ENCODE data around the gene DYNC2H1.

GRCh38 chr11:103228807-103229206 is 119.6 kb downstream of the DYNC2H1 start:
- TF ChIP-seq, protein P1, sequence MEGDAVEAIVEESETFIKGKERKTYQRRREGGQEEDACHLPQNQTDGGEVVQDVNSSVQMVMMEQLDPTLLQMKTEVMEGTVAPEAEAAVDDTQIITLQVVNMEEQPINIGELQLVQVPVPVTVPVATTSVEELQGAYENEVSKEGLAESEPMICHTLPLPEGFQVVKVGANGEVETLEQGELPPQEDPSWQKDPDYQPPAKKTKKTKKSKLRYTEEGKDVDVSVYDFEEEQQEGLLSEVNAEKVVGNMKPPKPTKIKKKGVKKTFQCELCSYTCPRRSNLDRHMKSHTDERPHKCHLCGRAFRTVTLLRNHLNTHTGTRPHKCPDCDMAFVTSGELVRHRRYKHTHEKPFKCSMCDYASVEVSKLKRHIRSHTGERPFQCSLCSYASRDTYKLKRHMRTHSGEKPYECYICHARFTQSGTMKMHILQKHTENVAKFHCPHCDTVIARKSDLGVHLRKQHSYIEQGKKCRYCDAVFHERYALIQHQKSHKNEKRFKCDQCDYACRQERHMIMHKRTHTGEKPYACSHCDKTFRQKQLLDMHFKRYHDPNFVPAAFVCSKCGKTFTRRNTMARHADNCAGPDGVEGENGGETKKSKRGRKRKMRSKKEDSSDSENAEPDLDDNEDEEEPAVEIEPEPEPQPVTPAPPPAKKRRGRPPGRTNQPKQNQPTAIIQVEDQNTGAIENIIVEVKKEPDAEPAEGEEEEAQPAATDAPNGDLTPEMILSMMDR (IDR thresholded peaks at IDR 0.05; ENCODE audit: borderline replicate concordance, extremely low read depth, low read length, poor library complexity, severe bottlenecking), result no peak
- TF ChIP-seq EZH2 (IDR thresholded peaks at IDR 0.05; ENCODE audit: borderline replicate concordance, low read depth, low read length, severe bottlenecking), result no peak
